HCT116 (cell line): Measurements from ENCODE around the gene PRDM7.
"Not testable (repeated sequence)": the region's sequence is repeated elsewhere in the genome, so short reads cannot be mapped to it uniquely, and the experiment has no call there.

Experiments used
- CBX3 ChIP-seq: IDR thresholded peaks from 2 replicates; pipeline ENCODE4 v1.6.1; 2012; ENCODE audit warnings: low read depth
- CEBPB ChIP-seq: IDR thresholded peaks from 2 replicates; pipeline ENCODE4 v1.6.1; 2012; ENCODE audit warnings: low read depth
- EZH2 ChIP-seq: fragments of 200-600 bp; sonication (generic); IDR thresholded peaks from 2 replicates; pipeline ENCODE4 v1.6.1; 2017; ENCODE audit warnings: antibody characterized with exemption, mixed run types
- POLR2A ChIP-seq: IDR thresholded peaks from 2 replicates; pipeline ENCODE4 v1.7.0; 2011; ENCODE audit warnings: borderline replicate concordance; ENCODE audit not compliant: insufficient read depth, insufficient read length; ENCODE audit errors: extremely low read depth
- POLR2AphosphoS5 ChIP-seq: IDR thresholded peaks from 2 replicates; pipeline ENCODE4 v1.6.1; 2011; ENCODE audit warnings: mild to moderate bottlenecking, low read depth, low read length, moderate library complexity
- RAD21 ChIP-seq: IDR thresholded peaks from 2 replicates; pipeline ENCODE4 v1.6.1; 2012; ENCODE audit warnings: low read depth, mild to moderate bottlenecking
- ZNF274 ChIP-seq: fragments of 200-500 bp; sonication (Bioruptor generic); IDR thresholded peaks from 2 replicates; pipeline ENCODE4 v1.6.1; 2014; ENCODE audit warnings: mild to moderate bottlenecking, low read depth, low read length, inconsistent platforms
- TF ChIP-seq, protein P1 (sequence below), 3 experiments: fragments of 200-600 bp in 1 of 3; sonication (generic) in 1 of 3; IDR thresholded peaks in 2 of 3; conservative IDR thresholded peaks in 1 of 3; 2 replicates each; pipeline ENCODE4 v1.5.1; 2012 to 2017; ENCODE audit warnings: low read depth in 2 of 3, low read length in 2 of 3, antibody characterized with exemption in 1 of 3, borderline replicate concordance in 1 of 3, control low read depth in 1 of 3, mild to moderate bottlenecking in 1 of 3, mixed read lengths in 1 of 3, mixed run types in 1 of 3, moderate library complexity in 1 of 3; ENCODE audit not compliant: insufficient read depth in 1 of 3
- TF ChIP-seq, protein P2 (sequence below): IDR thresholded peaks from 2 replicates; pipeline ENCODE4 v1.6.1; 2011; ENCODE audit warnings: mild to moderate bottlenecking, low read length, moderate library complexity; ENCODE audit not compliant: insufficient replicate concordance; ENCODE audit errors: extremely low read depth

DNA sequence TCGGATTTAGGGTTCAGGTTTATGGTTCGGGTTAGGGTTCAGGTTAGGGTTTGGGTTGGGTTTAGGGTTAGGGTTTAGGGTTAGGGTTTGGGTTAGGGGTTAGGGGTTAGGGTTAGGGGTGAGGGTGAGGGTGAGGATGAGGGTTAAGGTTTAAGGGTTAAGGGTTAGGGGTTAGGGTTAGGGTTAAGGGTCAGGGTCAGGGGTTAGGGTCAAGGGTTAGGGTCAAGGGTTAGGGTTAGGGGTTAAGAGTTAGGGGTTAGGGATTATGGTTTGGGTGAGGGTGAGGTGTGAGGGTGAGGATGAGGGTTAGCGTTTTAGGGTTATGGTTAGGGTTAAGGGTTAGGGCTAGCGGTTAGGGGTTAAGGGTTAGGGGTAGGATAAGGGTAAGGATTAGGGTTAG lies 44.7 kb upstream of the PRDM7 start:
- not testable (repeated sequence) for TF ChIP-seq EZH2, ZNF274, POLR2A, RAD21, POLR2AphosphoS5, CBX3, CEBPB
- TF ChIP-seq, protein P1, sequence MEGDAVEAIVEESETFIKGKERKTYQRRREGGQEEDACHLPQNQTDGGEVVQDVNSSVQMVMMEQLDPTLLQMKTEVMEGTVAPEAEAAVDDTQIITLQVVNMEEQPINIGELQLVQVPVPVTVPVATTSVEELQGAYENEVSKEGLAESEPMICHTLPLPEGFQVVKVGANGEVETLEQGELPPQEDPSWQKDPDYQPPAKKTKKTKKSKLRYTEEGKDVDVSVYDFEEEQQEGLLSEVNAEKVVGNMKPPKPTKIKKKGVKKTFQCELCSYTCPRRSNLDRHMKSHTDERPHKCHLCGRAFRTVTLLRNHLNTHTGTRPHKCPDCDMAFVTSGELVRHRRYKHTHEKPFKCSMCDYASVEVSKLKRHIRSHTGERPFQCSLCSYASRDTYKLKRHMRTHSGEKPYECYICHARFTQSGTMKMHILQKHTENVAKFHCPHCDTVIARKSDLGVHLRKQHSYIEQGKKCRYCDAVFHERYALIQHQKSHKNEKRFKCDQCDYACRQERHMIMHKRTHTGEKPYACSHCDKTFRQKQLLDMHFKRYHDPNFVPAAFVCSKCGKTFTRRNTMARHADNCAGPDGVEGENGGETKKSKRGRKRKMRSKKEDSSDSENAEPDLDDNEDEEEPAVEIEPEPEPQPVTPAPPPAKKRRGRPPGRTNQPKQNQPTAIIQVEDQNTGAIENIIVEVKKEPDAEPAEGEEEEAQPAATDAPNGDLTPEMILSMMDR (IDR thresholded peaks at IDR 0.05 in 2 of 3, conservative IDR thresholded peaks at IDR 0.05 in 1 of 3; ENCODE audit: borderline replicate concordance in 1 of 3, insufficient read depth in 1 of 3, low read depth in 2 of 3, low read length in 2 of 3) = not testable (repeated sequence)
- TF ChIP-seq, protein P2, sequence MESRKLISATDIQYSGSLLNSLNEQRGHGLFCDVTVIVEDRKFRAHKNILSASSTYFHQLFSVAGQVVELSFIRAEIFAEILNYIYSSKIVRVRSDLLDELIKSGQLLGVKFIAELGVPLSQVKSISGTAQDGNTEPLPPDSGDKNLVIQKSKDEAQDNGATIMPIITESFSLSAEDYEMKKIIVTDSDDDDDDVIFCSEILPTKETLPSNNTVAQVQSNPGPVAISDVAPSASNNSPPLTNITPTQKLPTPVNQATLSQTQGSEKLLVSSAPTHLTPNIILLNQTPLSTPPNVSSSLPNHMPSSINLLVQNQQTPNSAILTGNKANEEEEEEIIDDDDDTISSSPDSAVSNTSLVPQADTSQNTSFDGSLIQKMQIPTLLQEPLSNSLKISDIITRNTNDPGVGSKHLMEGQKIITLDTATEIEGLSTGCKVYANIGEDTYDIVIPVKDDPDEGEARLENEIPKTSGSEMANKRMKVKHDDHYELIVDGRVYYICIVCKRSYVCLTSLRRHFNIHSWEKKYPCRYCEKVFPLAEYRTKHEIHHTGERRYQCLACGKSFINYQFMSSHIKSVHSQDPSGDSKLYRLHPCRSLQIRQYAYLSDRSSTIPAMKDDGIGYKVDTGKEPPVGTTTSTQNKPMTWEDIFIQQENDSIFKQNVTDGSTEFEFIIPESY = not testable (repeated sequence)
